Stimulated activated CD8-positive, alpha-beta memory T cell treated with anti-CD3 and anti-CD28 coated beads, Interleukin-2, amount 100 ng/mL, for 1 hour (primary cell): ENCODE results near the gene IL36RN.

Source experiments
- DNase-seq, 2 donors: peaks; one replicate each; pipeline ENCODE4 v3.0.0-alpha.2; 2020; ENCODE audit warnings: low read depth in 2 of 2

IL36RN gene

GRCh38 chr2:113058998-113059960 is at the start of gene IL36RN:
Gene IL36RN, plus strand, starts transcription at chr2:113059198. Its CDS starts 241 bp downstream, at chr2:113059439.
- no peak for DNase-seq

- no peak for DNase-seq
Measured at GRCh38 chr2:113009622-113010021, 49.4 kb upstream of the IL36RN start.

- no peak for DNase-seq
Measured at GRCh38 chr2:113010088-113010487, 48.9 kb upstream of the IL36RN start.

GRCh38 chr2:113011108-113011507 is 47.9 kb upstream of the IL36RN start:
- DNase-seq, result no peak

- no peak for DNase-seq
Measured at GRCh38 chr2:113012436-113013335, 46.3 kb upstream of the IL36RN start.

GRCh38 chr2:113013336-113013661 is 45.7 kb upstream of the IL36RN start:
- no peak for DNase-seq

- DNase-seq, result no peak
Measured at GRCh38 chr2:113014067-113014466, 44.9 kb upstream of the IL36RN start.

GRCh38 chr2:113015042-113015441 is 44.0 kb upstream of the IL36RN start:
- DNase-seq, result no peak

GRCh38 chr2:113015655-113016054 is 43.3 kb upstream of the IL36RN start:
- no peak for DNase-seq

GRCh38 chr2:113018509-113018908 is 40.5 kb upstream of the IL36RN start:
- no peak for DNase-seq

GRCh38 chr2:113021312-113021711 is 37.7 kb upstream of the IL36RN start:
- no peak for DNase-seq

GRCh38 chr2:113024764-113025163 is 34.2 kb upstream of the IL36RN start:
- no peak for DNase-seq

- no peak for DNase-seq
Measured at GRCh38 chr2:113025737-113026136, 33.3 kb upstream of the IL36RN start.

- DNase-seq, result no peak
Measured at GRCh38 chr2:113027691-113028090, 31.3 kb upstream of the IL36RN start.

GRCh38 chr2:113028112-113028511 is 30.9 kb upstream of the IL36RN start:
- DNase-seq, result no peak

GRCh38 chr2:113032737-113033136 is 26.3 kb upstream of the IL36RN start:
- DNase-seq, result no peak

GRCh38 chr2:113034016-113034415 is 25.0 kb upstream of the IL36RN start:
- DNase-seq, result no peak

GRCh38 chr2:113036763-113037162 is 22.2 kb upstream of the IL36RN start:
- no peak for DNase-seq

- no peak for DNase-seq
Measured at GRCh38 chr2:113038291-113038690, 20.7 kb upstream of the IL36RN start.

GRCh38 chr2:113039158-113039557 is 19.8 kb upstream of the IL36RN start:
- no peak for DNase-seq

- no peak for DNase-seq
Measured at GRCh38 chr2:113039719-113040118, 19.3 kb upstream of the IL36RN start.

GRCh38 chr2:113041871-113042270 is 17.1 kb upstream of the IL36RN start:
- no peak for DNase-seq

- DNase-seq, result no peak
Measured at GRCh38 chr2:113046465-113046864, 12.5 kb upstream of the IL36RN start.
